GM12892 (cell line): ENCODE results near the gene SERPINI1.
"Not testable (repeated sequence)": the region's sequence is repeated elsewhere in the genome, so short reads cannot be mapped to it uniquely, and the experiment has no call there.

Experiments
- DNase-seq: peaks from one replicate; pipeline ENCODE4 v3.0.0; 2011; ENCODE audit not compliant: insufficient read length
- FAIRE-seq: peaks from 2 replicates; lab custom pipeline; 2011; peaks lifted over from hg19 to GRCh38; lab: Jason Lieb, UNC
- POLR2A ChIP-seq: IDR thresholded peaks from 2 replicates; pipeline ENCODE4 v1.6.1; 2011; ENCODE audit warnings: low read depth, low read length, control low read depth
- POLR2AphosphoS5 ChIP-seq: IDR thresholded peaks from 2 replicates; pipeline ENCODE4 v1.6.1; 2011; ENCODE audit warnings: low read depth, low read length, control low read depth
- TAF1 ChIP-seq: IDR thresholded peaks from 2 replicates; pipeline ENCODE4 v1.6.1; 2011; ENCODE audit warnings: low read depth, mild to moderate bottlenecking, control low read depth, low read length, borderline replicate concordance

Gene SERPINI1

DNA sequence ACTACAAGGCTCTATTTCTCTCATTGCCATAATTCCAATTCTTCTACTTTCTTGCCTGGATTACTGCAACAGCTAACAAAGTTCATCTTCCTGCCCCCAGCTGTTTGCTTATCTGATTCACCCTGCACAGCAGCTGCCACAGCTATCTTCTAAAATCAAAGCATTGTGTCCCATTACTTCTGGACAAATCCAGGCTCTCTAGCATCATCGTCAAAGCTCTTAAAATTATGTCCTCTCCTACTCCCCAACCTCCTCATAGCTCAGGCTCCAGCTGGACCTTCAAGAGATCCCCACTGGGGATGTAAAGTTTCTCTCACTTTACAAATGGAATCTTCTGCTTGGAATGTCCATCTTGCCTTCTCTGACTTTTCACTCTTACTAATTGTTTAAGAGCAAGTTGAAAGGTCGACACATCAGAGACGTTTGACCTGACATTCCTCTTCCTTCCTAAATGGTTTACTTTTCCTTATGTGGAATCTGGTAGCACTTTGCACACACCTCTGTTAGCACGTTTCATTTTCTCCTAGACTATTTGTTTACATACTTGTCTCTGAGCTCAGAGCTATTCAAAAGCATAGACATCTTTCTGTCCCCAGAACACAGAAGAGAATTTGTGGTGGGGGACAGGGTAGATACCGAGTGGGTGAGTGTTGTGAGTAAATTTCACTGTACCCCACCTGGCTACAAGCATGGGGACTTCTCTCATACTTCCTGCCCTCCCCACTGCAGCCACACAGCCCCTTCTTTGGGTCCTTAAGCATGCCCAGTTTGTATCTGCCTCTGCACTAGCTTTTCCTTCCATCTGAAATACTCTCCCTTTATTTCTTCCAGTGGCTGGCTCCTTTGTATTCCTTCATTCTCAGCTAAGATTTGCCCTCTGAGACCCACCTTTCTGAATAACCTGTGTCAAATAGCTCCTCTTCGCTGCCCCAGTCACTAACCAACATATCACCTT lies 77.9 kb downstream of the SERPINI1 start:
- FAIRE-seq, result no peak
- no peak for TF ChIP-seq POLR2A
- TF ChIP-seq POLR2AphosphoS5, result no peak
- no peak for TF ChIP-seq TAF1
- DNase-seq, result no peak

GRCh38 chr3:167814441-167814951 lies 79.0 kb downstream of the SERPINI1 start:
- no peak for DNase-seq
- no peak for TF ChIP-seq POLR2AphosphoS5
- TF ChIP-seq POLR2A, result no peak
- TF ChIP-seq TAF1, result no peak
- no peak for FAIRE-seq

- TF ChIP-seq POLR2AphosphoS5 (no peak), POLR2A (no peak), TAF1 (no peak)
- no peak for DNase-seq
- FAIRE-seq, result no peak
Measured at GRCh38 chr3:167816953-167817352, 81.4 kb downstream of the SERPINI1 start.

DNA sequence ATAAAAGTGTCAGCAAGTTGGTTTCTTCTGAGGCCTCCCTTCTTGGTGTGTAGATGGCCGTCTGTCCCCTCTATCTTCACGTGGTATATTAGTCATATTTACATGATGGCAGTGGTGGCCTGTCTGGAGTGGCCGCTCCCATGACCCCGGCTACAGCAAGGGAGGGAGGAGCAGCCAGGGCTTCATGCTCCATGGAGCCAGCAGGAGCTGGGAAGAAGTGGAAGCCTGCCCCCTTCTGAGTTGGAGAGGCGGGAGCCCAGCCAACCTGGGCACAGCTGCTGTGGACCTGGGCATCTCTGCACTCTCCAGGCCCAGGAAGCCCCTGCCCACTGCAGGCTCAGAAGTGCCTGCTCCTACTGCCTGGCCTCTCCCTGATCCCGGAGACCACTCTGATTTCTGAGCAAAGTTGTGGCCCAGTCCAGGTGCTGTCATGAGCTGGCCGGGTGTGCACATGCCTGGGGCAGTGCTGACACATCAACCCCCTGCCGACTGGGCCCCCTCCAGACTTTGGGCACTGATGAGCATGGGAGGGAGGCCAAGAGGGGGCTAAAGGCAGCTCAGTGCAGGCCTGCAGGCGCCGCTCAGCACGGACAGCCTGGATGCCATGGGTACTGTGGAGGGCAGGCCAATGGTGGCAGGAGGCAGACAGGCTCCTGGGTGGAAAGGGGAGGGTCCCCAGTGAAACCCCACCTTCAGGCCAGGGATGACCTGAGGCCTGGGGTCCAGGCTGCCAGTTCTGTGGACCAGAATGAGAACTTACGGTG lies 84.8 kb downstream of the SERPINI1 start:
- FAIRE-seq, result no peak
- no peak for TF ChIP-seq POLR2AphosphoS5
- no peak for TF ChIP-seq POLR2A
- no peak for TF ChIP-seq TAF1
- no peak for DNase-seq

GRCh38 chr3:167821248-167821805 lies 85.8 kb downstream of the SERPINI1 start:
- TF ChIP-seq TAF1, result no peak
- no peak for TF ChIP-seq POLR2AphosphoS5
- no peak for TF ChIP-seq POLR2A
- no peak for DNase-seq
- FAIRE-seq, result no peak

GRCh38 chr3:167823738-167824137 lies 88.2 kb downstream of the SERPINI1 start:
- FAIRE-seq, result no peak
- no peak for DNase-seq
- TF ChIP-seq POLR2A (no peak), TAF1 (no peak), POLR2AphosphoS5 (no peak)

DNA sequence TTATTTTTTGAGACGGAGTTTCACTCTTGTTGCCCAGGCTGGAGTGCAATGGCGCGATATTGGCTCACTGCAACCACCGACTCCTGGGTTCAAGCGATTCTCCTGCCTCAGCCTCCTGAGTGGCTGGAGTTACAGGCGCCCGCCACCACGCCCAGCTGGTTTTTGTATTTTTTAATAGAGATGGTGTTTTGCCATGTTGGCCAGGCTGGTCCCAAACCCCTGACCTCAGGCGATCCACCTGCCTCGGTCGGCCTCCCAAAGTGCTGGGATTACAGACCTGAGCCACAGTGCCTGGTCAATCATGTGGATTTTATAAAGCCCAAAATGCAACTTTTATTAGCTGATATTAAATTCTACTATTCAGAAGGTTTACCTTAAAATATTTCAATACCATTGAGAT lies 92.1 kb downstream of the SERPINI1 start:
- FAIRE-seq, result not testable (repeated sequence)

DNA sequence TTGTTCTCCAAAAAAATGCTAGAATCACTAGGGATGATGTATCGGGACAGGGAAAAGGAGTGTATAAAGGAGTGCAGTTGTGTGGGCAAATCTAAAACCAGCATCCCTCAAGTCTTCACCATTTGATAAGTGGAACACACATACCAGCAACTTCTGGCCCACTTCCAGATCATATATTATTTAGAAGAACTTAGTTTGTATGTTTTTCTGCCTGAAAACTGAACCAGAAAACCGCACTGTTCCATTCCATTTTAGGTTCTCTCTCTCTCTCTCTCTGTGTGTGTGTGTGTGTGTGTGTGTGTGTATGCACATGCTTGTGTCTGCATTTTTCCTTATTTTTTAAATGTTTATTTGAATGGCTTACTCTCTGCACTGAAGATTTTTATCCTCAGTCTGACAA lies 93.5 kb downstream of the SERPINI1 start:
- TF ChIP-seq POLR2A, result no peak
- TF ChIP-seq TAF1, result no peak
- TF ChIP-seq POLR2AphosphoS5, result no peak
- FAIRE-seq (no peak), DNase-seq (no peak)

More for the DNA sequence above, 92.1 kb downstream of the SERPINI1 start:
- DNase-seq, result not testable (repeated sequence)

DNA sequence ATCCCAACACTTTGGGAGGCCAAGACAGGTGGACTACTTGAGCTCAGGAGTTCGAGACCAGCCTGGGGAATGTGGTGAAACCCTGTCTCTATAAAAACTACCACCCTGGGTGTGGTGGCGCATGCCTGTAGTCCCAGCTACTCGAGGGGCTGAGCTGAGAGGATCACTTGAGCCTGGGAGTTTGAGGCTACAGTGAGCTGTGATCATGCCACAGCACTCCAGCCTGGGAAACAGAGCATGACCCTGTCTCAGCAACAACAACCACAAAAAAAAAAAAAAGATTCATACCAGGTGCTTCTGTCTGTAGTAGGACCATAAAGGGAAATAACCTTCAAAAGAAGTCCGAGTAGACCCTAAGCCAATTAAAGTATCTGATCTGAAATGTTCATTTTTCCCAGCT lies 94.5 kb downstream of the SERPINI1 start:
- no peak for FAIRE-seq
- no peak for TF ChIP-seq TAF1
- TF ChIP-seq POLR2A, result no peak
- no peak for DNase-seq

GRCh38 chr3:167835359-167835758 lies 99.8 kb downstream of the SERPINI1 start:
- DNase-seq, result no peak
- FAIRE-seq, result no peak
- TF ChIP-seq POLR2A, result no peak
- no peak for TF ChIP-seq TAF1
- no peak for TF ChIP-seq POLR2AphosphoS5

GRCh38 chr3:167835953-167836352 lies 100.4 kb downstream of the SERPINI1 start:
- FAIRE-seq (no peak), DNase-seq (no peak)
- TF ChIP-seq TAF1, result no peak
- TF ChIP-seq POLR2A, result no peak
- no peak for TF ChIP-seq POLR2AphosphoS5

- TF ChIP-seq POLR2A (no peak), POLR2AphosphoS5 (no peak), TAF1 (no peak)
- DNase-seq (no peak), FAIRE-seq (no peak)
Measured at GRCh38 chr3:167837466-167837865, 101.9 kb downstream of the SERPINI1 start.
